ENCODE measurements around the gene HECW1.

DNA sequence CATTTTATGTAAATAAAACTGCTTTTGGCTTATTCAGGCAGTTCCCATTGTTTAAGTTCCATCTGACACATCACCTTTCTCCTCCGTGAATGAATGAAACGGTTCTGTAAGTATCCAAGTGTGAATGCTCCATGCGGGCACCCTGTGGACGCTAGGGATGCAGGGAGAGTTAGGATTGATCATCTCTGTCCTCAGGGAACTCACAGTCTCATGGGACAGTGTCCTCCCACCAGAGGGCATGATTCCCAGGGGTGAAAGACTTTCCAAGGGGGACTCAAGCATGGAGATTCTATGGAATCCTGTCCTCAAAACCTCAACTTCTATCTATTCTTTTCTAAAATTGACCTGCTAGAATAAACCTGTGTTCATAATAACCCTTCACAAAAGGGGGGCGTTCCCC, 98.8 kb downstream of the HECW1 start:
- no peak for TF ChIP-seq CTCF (IDR thresholded peaks at IDR 0.05 in 4 of 5, conservative IDR thresholded peaks at IDR 0.05 in 1 of 5)
- no peak for TF ChIP-seq POLR2A (IDR thresholded peaks at IDR 0.05)
